Right lobe of liver (tissue), 4 donors: Measurements from ENCODE around the gene PPIC.

Source experiments
- POLR2A ChIP-seq: fragments of 450-650 bp; IDR thresholded peaks from one replicate; pipeline ENCODE4 v1.6.1; 2017; ENCODE audit warnings: antibody characterized with exemption, mild to moderate bottlenecking
- TF ChIP-seq, protein P1 (sequence below), 4 donors: fragments of 200-600 bp in 3 of 4; fragments of 450-650 bp in 1 of 4; IDR thresholded peaks; one replicate each; pipeline versions ENCODE4 v1.5.1 to v1.8.0; 2016 to 2022; ENCODE audit warnings: antibody characterized with exemption in 4 of 4, mild to moderate bottlenecking in 2 of 4
- donor health status: DM: no; HTN: no; CAD: no.
- donor health status: DM: no; HTN: no; CAD: no.
- donor health status: DM: no; HTN: yes; CAD: no.

DNA sequence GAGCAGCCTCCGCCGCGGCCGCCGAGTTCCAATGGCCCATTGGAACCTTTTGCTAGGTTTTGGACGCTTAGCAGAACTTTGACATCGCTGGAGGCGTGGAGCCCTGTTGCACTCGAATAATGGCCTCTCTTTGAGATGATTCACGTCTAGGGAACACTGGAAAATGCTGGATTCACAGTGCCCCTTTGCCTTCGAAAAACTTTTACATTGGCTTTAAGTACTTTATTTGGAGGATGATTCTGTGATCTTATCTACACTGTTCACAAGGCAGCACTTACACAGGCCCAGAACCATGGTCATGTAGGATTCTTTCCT is 536 bp upstream of the PPIC start:
- TF ChIP-seq, protein P1, sequence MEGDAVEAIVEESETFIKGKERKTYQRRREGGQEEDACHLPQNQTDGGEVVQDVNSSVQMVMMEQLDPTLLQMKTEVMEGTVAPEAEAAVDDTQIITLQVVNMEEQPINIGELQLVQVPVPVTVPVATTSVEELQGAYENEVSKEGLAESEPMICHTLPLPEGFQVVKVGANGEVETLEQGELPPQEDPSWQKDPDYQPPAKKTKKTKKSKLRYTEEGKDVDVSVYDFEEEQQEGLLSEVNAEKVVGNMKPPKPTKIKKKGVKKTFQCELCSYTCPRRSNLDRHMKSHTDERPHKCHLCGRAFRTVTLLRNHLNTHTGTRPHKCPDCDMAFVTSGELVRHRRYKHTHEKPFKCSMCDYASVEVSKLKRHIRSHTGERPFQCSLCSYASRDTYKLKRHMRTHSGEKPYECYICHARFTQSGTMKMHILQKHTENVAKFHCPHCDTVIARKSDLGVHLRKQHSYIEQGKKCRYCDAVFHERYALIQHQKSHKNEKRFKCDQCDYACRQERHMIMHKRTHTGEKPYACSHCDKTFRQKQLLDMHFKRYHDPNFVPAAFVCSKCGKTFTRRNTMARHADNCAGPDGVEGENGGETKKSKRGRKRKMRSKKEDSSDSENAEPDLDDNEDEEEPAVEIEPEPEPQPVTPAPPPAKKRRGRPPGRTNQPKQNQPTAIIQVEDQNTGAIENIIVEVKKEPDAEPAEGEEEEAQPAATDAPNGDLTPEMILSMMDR (IDR thresholded peaks at IDR 0.05): no peak
- TF ChIP-seq POLR2A: no peak
